ENCODE measurements around the gene IDH3B.

Gene IDH3B

DNA sequence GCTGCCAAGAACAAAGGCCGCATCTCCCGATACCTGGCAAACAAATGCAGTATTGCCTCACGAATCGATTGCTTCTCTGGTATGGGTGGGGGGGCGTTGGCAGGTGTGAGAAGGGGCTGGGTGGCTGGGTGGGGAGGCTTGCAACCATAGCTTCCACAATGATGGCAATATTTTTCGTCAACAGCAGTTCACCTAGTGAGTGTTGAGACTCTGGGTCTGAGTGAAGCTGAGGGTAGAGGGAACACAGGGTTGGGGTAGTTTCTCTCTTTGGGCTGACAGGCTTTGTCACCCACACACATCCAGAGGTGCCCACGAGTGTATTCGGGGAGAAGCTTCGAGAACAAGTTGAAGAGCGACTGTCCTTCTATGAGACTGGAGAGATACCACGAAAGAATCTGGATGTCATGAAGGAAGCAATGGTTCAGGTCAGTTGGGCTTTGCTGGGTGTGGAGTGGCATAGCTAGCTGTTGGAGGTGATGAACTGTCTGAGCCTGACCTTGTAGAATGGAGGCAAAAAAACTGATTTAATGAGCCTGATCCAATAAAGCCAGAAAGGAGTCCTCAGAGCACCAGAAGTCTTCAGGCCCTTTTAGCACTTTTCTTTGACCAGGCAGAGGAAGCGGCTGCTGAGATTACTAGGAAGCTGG is 7.4 kb downstream of the IDH3B start:
- DNase-seq (ENCODE audit: low read depth), result no peak

GRCh38 chr20:2655331-2656116 is 8.5 kb downstream of the IDH3B start:
- no peak for DNase-seq (ENCODE audit: low read depth)

DNA sequence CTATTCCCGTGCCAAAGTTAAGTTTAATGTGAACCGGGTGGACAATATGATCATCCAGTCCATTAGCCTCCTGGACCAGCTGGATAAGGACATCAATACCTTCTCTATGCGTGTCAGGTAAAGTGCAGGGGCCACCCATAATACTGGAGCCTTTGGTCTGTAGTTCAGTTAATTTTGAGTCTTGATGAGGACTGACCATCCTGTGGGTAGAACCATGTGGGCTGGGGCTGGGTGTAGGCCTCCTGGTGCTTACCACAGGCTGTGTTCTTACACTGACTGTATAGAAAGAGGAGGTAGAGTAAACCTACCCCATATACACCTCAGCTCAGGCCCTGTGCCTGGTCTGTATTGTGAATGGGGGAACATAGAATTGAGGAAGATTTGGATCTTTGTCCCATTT is 9.2 kb downstream of the IDH3B start:
- no peak for DNase-seq (ENCODE audit: low read depth)

DNA sequence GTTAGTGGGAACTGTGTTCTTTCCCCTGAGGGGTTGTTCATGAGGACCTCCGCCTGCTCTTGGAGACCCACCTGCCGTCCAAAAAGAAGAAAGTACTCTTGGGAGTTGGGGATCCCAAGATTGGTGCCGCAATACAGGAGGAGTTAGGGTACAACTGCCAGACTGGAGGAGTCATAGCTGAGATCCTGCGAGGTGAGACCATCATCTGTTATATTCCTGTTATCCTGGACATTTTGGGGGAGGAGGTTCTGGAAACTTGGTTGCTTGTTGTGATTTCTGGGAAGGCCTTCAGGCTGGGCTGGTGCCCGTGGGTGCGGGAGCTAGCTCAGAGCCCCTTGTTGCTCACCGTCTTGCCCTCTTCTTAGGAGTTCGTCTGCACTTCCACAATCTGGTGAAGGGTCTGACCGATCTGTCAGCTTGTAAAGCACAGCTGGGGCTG is 9.6 kb downstream of the IDH3B start:
- no peak for DNase-seq (ENCODE audit: low read depth)

DNA sequence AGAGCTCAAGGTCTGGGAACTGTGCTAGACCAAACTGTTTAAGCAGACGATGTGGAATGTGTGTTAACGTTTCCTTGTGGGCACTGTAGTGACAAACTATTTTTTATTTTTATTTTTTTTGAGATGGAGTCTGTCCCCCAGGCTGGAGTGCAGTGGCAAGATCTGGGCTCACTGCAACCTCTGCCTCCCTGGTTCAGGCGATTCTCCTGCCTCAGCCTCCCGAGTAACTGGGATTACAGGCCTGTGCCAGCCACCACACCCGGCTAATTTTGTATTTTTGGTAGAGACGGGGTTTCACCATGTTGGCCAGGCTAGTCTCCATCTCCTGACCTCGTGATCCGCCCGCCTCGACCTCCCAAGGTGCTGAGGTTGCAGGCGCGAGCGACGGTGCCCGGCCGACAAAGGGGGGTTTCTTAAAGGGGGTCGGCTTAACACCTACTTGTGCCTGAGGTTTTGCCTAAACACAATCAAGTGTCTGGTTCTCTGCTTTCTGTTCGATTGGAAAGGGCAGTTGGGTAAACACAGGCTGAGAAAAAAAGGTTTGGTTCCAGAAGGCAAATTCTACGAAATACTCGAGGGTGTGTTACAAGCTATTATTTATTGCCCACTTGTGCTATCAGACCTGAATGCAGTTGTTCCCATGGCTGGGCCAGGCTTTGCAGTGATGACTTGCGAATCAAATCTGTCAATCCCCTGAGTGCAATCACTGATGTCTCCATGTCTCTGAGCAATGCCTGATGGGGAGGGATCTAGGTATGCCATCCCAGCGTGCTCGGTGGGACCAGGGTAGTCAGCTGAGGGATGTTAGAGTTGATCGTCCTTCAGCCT is 10.2 kb downstream of the IDH3B start:
- no peak for DNase-seq (ENCODE audit: low read depth)

DNA sequence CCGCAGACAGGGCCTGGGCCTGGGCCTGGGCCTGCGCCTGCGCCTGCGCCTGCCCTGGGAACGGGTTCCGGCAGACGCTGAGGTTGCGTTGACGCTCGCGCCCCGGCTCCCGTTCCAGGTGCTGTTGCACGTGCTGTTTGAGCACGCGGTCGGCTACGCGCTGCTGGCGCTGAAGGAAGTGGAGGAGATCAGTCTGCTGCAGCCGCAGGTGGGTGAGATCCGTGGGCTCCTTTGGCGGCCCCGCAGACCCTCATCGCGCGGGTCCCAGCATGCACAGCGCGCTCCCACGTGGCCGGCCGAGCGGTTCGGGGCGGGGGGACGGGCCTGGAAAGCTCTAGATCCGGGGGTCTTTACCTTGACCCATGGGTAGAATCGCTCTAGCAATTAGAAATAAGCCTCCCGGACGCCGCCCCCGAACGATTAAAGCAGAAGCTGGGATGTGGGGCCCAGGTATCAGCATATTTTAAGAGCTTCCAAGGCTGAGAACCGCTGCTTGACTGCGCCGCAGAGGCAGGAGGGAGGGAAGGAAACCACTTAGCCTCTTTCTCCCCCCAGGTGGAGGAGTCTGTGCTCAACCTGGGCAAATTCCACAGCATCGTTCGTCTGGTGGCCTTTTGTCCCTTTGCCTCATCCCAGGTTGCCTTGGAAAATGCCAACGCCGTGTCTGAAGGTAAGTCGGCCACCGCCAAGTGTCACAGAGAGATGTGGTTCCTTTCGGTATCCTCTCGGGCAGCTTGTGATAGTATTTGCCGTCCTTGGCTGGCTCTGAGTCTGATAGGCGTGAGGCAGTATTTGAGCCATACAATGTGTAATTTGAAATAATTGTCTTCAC is 11.1 kb downstream of the IDH3B start:
- DNase-seq (ENCODE audit: low read depth), result no peak

DNA sequence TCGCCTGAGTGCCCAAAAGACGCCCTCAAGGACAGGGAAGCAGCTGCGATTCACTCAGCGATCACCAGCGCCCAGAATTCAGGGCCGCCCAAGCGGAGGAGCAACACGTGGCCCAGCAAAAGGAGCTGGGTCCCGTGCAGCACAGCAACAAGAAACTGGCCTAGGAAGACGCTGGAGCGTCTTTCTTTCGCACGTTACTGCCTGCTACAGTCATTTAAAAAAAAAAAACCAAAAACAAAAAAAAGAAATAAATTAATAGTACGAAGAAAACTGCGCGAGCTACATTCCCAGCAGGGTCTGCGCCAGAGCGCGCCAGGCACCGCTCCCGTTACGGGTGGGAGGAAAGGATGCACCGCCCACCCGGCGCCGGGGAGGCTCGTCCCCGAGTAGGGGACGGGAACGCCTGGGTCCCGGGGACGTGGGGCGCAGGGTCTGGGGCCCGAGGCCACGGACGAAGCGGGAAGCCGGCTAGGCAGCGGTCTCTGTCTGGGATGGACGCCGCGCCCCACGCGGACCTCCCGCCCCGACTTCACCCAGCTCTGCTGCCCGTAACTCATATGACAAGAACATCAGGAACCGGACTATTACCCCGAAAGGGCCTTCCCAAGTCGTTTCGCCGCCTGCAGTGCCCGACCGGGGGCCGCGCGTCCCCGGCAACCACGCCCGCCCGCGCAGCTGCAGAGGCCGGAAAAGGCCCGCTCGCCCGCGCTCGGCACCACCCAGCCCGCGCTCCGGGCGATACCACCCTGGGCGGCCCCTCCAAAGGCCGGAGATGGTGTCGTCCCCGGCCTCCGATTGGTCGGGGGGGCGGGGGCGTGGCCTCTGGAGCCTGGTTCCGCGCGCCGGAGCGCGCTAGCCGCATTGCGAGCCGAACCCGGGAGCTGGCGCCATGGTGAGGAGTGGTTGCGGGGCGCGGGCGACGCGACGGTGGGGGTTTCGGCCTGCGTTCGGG is 12.0 kb downstream of the IDH3B start, which contains the start of gene NOP56:
TSS of gene NOP56 (plus strand) at position 861 of the 952 bp plus-strand sequence. CDS start at position 890, 29 bp downstream.
- peak; percentile 93 for DNase-seq (ENCODE audit: low read depth)

DNA sequence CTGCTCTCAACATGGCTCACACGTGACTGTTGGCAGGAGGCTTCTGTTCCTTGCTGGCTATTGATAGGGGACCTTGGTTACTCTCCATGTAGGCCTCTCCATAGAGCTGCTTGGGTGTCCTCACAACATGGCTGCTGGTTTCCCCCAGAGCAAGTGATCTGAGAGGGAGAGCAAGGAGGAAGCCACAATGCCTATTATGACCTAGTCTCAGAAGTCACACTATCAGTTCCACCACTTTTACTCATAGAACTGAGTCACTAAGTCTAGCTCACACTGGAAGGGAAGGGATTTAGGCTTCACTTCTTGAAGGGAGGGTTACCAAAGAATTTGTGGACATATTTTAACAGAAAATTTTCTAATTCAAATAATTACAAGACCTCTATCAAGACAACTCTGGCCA is 20.3 kb downstream of the IDH3B start:
- no peak for DNase-seq (ENCODE audit: low read depth)

DNA sequence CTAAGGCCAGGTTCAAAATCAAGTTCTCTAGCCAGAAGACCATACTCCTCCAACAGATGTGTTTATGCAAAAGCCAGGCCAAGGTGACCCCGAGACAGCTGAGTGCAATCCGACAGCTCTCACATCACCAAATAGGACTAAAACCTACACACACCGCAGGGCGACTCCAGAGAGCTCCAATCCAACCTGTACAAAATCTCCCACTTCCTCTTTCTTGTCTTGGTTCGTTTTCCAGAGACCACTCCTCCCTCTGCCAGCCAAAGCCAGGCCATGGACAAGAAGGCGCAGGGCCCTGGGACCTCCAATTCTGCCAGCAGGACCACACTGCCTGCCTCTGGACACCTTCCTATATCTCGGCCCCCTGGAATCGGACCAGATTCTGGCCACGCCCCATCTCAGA is 23.1 kb downstream of the IDH3B start:
- no peak for DNase-seq (ENCODE audit: low read depth)

DNA sequence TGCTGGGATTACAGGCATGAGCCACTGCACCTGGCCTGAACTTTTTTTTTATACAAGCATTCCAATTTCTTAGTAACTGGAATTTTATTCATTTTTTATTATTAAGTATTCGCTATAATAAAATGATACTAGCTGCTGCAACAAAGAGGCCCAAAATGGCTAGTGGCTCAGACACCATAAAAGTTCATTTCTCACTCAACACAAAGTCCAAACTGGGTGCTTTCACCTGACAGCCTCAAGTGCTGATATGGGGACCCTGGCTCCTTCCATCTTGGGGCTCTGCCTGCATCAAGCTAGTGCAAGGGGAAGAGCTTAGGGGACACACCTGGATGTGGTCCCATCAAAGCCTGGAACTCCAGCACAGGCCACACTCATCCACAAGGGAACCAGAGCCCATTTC is 23.8 kb downstream of the IDH3B start:
- no peak for DNase-seq (ENCODE audit: low read depth)

GRCh38 chr20:2637246-2637645 is 26.8 kb downstream of the IDH3B start:
- no peak for DNase-seq (ENCODE audit: low read depth)

- no peak for DNase-seq (ENCODE audit: low read depth)
Observed at GRCh38 chr20:2633381-2633780, 30.6 kb downstream of the IDH3B start.

- no peak for DNase-seq (ENCODE audit: low read depth)
Observed at GRCh38 chr20:2631228-2631627, 32.8 kb downstream of the IDH3B start.

DNA sequence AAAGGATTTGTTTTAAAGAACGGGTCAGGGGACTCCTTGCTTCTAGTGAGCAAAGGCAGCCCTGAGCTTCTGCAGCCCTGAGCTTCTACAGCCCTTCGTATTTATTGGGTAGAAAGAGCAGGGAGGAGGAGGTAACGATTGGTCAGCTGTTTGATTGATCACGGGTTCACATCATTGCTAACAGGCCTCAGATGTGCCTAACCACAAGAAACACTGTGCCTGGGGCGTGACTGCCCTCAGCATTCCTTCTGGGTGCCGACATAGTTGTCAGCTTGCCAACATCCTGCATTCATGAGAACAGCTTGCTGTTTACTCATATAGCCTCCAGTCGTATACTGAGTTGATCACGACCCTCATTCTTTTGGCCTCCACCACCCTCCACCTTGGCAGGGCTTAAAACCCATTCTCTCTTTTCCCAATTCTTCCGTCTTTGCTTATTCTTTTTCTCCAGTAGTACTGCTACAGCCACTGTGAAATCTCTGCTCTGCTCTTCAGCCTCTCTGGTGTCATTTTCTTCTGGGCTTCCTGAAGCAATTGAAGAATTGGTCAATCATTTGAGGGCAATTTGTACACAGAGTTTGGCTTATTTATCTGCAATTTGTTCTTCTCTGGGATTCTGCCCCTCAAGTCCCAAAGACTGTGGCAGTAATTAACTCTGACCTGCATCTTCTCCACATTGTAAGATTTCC is 37.0 kb downstream of the IDH3B start:
- DNase-seq (ENCODE audit: low read depth), result no peak

DNA sequence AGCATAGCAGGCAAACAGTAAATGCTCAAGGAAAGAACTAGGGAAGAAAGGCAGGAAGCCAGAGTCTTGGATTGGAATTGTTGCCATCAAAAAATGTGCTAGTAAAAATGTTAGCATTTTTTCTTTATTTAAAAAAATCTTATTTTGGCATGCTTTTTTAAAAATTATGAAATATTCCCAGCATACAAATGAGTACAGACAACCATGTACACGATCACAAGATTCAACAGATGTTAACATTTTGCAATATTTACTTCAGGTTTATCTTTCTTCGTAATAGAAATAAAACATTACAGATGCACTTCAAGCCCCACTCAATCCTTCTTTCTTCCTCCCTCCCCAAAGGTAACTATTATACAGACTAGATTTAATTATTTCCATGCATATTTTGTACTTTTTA is 39.0 kb downstream of the IDH3B start:
- DNase-seq (ENCODE audit: low read depth), result no peak

- DNase-seq (ENCODE audit: low read depth), result no peak
Observed at GRCh38 chr20:2624190-2624589, 39.8 kb downstream of the IDH3B start.

GRCh38 chr20:2619961-2620595 is 43.9 kb downstream of the IDH3B start:
- DNase-seq (ENCODE audit: low read depth), result no peak

DNA sequence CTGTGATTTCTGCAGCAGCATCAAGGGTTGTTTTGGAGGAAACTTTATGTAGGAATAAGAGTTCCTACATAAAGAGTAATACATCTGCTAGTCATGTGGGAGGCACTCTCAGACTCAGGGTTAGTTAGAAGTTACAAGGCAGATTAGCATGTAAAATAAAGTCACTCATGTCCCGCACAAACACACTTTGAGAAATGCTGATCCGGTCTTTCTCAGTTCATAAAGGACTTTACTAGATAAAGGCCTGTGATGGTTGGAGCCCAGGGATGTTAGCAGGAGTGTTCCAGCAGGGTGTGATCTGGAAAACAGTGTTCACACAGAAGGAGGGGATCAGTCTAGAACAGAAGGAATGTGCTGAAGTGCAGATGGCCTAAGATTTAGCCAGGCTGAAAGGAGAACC is 44.7 kb downstream of the IDH3B start:
- DNase-seq (ENCODE audit: low read depth), result no peak

- DNase-seq (ENCODE audit: low read depth), result no peak
Observed at GRCh38 chr20:2618815-2619214, 45.2 kb downstream of the IDH3B start.
